GM12878 (cell line): ENCODE data around the gene ISY1. TPM values are rescaled to one million over a fixed set of nuclear protein-coding genes. Genes with fewer than 3 reads are reported as not detected.

Experiments
- CHD1 ChIP-seq: IDR thresholded peaks from 2 replicates; pipeline ENCODE4 v1.6.1; 2012; ENCODE audit warnings: low read depth, low read length, improper control_type of control experiment
- CHD2 ChIP-seq: IDR thresholded peaks from 2 replicates; pipeline ENCODE4 v1.6.1; 2011; ENCODE audit warnings: low read depth, low read length, improper control_type of control experiment, borderline replicate concordance
- DPF2 ChIP-seq: fragments of 450-650 bp; IDR thresholded peaks from 2 replicates; pipeline ENCODE4 v1.6.1; 2017; ENCODE audit warnings: mild to moderate bottlenecking
- ETV6 ChIP-seq, 2 experiments: fragments of 450-650 bp in 1 of 2; IDR thresholded peaks in 1 of 2; conservative IDR thresholded peaks in 1 of 2; 2 replicates each; pipeline ENCODE4 v1.6.1; 2014; ENCODE audit warnings: antibody characterized with exemption in 1 of 2, borderline replicate concordance in 1 of 2, low read depth in 1 of 2, mild to moderate bottlenecking in 1 of 2, moderate library complexity in 1 of 2
- FOXK2 ChIP-seq: fragments of 450-650 bp; IDR thresholded peaks from 2 replicates; pipeline ENCODE4 v1.6.1; 2017; ENCODE audit warnings: mild to moderate bottlenecking, moderate library complexity
- IKZF2 ChIP-seq, 2 experiments: fragments of 450-650 bp; IDR thresholded peaks; 2 replicates each; pipeline ENCODE4 v1.6.1; 2017; ENCODE audit warnings: mild to moderate bottlenecking in 2 of 2, moderate library complexity in 2 of 2
- MTA3 ChIP-seq: IDR thresholded peaks from 2 replicates; pipeline ENCODE4 v1.6.1; 2012; ENCODE audit warnings: low read length, inconsistent platforms, borderline replicate concordance
- NBN ChIP-seq: fragments of 450-650 bp; IDR thresholded peaks from 2 replicates; pipeline ENCODE4 v1.6.1; 2016
- SKIL ChIP-seq: fragments of 450-650 bp; IDR thresholded peaks from 2 replicates; pipeline ENCODE4 v1.6.1; 2017; ENCODE audit warnings: mild to moderate bottlenecking, low read depth, inconsistent platforms; ENCODE audit not compliant: poor library complexity, severe bottlenecking
- SREBF1 ChIP-seq: IDR thresholded peaks from 2 replicates; pipeline ENCODE4 v1.6.1; 2012; ENCODE audit warnings: mild to moderate bottlenecking, low read length
- TARDBP ChIP-seq: IDR thresholded peaks from 2 replicates; pipeline ENCODE4 v1.6.1; 2016; ENCODE audit warnings: borderline replicate concordance
- USF2 ChIP-seq: IDR thresholded peaks from 2 replicates; pipeline ENCODE4 v1.6.1; 2011; ENCODE audit warnings: low read depth, low read length, improper control_type of control experiment, borderline replicate concordance
- polyA plus RNA-seq, 11 experiments: library from polyadenylated mRNA; depleted of rRNA in 4 of 11; unstranded in 6 of 11; stranded (reverse) in 5 of 11; fragments of >200 nt; fragmentation: Nextera tagmentation in 4 of 11; fragmentation: Illumina TruSeq in 1 of 11; extraction: Ambion mirVana in 4 of 11; extraction: Trizol in 1 of 11; gene quantifications; 1 replicate in 1 of 11; 2 replicates in 10 of 11; pipeline versions ENCODE4 v1.2.1 to v1.2.3, GENCODE V29; 2011 to 2016; ENCODE audit warnings: inconsistent platforms in 2 of 11, missing spikeins in 2 of 11, low read depth in 1 of 11
- total RNA-seq, 4 experiments: library from RNA; depleted of rRNA in 3 of 4; stranded (reverse); fragments of >200 nt in 3 of 4; fragmentation: Illumina TruSeq in 1 of 4; extraction: Trizol in 1 of 4; gene quantifications; 2 replicates each; pipeline versions ENCODE4 v1.2.1 to v1.2.3, GENCODE V29; 2013 to 2021
- TF ChIP-seq, protein P1 (sequence below): fragments of 450-650 bp; IDR thresholded peaks from 2 replicates; pipeline ENCODE4 v1.6.1; 2017; ENCODE audit warnings: borderline replicate concordance
- TF ChIP-seq, protein P2 (sequence below): fragments of 450-650 bp; IDR thresholded peaks from 2 replicates; pipeline ENCODE4 v1.6.1; 2017; ENCODE audit warnings: mild to moderate bottlenecking, moderate library complexity
- TF ChIP-seq, protein P3 (sequence below): fragments of 450-650 bp; formaldehyde crosslinking; IDR thresholded peaks from 2 replicates; pipeline ENCODE4 v1.4.0; 2020; ENCODE audit warnings: mild to moderate bottlenecking, moderate library complexity

The ISY1 gene
- total and polyA plus RNA-seq, 10 of the 15 experiments (the other 5 are each of a cell fraction or from before 2014, with no cell fraction given): 28.3 to 72.2 (median 44.7) TPM

DNA sequence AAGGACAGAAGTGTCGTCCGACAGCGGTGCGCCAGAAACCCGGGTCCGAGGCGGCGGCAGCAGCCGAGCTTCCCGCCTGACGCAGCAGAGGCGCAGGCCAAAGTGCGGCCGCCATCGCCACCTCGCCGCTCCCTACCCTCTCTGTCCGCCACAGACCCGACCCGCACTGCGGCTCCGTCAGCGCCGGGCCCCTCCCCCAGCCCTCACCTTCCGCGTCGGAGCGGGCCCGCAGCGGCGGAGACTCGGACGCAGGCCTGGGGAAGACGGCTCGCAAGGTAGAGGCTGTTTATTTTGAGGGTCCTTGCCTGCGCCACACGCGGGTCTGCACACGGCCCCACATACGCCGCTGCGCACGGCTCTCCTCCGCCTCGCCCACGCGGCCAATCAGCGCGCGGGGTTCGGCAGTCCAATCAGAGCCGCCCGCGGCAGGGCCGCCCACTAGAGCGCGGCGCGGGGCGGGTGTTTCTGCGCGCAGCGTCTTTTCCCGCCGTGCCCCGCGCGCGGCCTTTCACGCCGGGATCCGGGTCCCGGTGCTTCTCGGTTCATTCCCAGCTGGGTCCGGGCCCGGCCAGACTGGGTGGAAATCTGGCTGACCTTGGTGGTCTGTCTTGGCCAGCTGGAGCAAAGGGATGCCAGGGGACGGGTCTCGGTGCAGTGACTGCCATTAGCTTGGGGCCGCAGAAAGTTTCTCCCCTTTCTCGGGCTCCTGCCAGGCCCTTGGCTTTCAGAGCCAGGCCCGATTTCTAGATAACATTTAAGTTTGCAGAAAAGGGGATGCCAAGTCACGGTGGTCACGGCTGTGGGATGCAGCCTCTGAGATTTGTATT lies 22.9 kb upstream of the ISY1 start, which contains the start of gene CNBP (continued):
- 0 out of 4 replicates have a peak, but pooled peaks of 1 of the 2 experiments have one; percentile 35 for TF ChIP-seq ETV6 (conservative IDR thresholded peaks at IDR 0.05 in 1 of 2, IDR thresholded peaks at IDR 0.05 in 1 of 2; ENCODE audit: borderline replicate concordance in 1 of 2, low read depth in 1 of 2)
- no peak for TF ChIP-seq SREBF1
- no peak for TF ChIP-seq NBN
- peak; percentile 67 for TF ChIP-seq CHD2
- TF ChIP-seq IKZF2 (IDR thresholded peaks at IDR 0.05): peak; percentile 43 to 59; a peak in 3 of 4 replicates
- TF ChIP-seq, protein P1, sequence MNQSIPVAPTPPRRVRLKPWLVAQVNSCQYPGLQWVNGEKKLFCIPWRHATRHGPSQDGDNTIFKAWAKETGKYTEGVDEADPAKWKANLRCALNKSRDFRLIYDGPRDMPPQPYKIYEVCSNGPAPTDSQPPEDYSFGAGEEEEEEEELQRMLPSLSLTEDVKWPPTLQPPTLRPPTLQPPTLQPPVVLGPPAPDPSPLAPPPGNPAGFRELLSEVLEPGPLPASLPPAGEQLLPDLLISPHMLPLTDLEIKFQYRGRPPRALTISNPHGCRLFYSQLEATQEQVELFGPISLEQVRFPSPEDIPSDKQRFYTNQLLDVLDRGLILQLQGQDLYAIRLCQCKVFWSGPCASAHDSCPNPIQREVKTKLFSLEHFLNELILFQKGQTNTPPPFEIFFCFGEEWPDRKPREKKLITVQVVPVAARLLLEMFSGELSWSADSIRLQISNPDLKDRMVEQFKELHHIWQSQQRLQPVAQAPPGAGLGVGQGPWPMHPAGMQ: no peak
- no peak; the same call in 1 of the 2 replicates for TF ChIP-seq FOXK2
- no peak; the same call in 1 of the 2 replicates for TF ChIP-seq USF2
- TF ChIP-seq DPF2: no peak; the same call in none of the 2 replicates
- no peak for TF ChIP-seq SKIL
- TF ChIP-seq, protein P2, sequence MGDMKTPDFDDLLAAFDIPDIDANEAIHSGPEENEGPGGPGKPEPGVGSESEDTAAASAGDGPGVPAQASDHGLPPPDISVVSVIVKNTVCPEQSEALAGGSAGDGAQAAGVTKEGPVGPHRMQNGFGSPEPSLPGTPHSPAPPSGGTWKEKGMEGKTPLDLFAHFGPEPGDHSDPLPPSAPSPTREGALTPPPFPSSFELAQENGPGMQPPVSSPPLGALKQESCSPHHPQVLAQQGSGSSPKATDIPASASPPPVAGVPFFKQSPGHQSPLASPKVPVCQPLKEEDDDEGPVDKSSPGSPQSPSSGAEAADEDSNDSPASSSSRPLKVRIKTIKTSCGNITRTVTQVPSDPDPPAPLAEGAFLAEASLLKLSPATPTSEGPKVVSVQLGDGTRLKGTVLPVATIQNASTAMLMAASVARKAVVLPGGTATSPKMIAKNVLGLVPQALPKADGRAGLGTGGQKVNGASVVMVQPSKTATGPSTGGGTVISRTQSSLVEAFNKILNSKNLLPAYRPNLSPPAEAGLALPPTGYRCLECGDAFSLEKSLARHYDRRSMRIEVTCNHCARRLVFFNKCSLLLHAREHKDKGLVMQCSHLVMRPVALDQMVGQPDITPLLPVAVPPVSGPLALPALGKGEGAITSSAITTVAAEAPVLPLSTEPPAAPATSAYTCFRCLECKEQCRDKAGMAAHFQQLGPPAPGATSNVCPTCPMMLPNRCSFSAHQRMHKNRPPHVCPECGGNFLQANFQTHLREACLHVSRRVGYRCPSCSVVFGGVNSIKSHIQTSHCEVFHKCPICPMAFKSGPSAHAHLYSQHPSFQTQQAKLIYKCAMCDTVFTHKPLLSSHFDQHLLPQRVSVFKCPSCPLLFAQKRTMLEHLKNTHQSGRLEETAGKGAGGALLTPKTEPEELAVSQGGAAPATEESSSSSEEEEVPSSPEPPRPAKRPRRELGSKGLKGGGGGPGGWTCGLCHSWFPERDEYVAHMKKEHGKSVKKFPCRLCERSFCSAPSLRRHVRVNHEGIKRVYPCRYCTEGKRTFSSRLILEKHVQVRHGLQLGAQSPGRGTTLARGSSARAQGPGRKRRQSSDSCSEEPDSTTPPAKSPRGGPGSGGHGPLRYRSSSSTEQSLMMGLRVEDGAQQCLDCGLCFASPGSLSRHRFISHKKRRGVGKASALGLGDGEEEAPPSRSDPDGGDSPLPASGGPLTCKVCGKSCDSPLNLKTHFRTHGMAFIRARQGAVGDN: peak; percentile 85
- TF ChIP-seq, protein P3, sequence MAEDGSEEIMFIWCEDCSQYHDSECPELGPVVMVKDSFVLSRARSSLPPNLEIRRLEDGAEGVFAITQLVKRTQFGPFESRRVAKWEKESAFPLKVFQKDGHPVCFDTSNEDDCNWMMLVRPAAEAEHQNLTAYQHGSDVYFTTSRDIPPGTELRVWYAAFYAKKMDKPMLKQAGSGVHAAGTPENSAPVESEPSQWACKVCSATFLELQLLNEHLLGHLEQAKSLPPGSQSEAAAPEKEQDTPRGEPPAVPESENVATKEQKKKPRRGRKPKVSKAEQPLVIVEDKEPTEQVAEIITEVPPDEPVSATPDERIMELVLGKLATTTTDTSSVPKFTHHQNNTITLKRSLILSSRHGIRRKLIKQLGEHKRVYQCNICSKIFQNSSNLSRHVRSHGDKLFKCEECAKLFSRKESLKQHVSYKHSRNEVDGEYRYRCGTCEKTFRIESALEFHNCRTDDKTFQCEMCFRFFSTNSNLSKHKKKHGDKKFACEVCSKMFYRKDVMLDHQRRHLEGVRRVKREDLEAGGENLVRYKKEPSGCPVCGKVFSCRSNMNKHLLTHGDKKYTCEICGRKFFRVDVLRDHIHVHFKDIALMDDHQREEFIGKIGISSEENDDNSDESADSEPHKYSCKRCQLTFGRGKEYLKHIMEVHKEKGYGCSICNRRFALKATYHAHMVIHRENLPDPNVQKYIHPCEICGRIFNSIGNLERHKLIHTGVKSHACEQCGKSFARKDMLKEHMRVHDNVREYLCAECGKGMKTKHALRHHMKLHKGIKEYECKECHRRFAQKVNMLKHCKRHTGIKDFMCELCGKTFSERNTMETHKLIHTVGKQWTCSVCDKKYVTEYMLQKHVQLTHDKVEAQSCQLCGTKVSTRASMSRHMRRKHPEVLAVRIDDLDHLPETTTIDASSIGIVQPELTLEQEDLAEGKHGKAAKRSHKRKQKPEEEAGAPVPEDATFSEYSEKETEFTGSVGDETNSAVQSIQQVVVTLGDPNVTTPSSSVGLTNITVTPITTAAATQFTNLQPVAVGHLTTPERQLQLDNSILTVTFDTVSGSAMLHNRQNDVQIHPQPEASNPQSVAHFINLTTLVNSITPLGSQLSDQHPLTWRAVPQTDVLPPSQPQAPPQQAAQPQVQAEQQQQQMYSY (CRISPR knock-in tag): no peak
- TF ChIP-seq MTA3: no peak
- TF ChIP-seq CHD1: peak; percentile 65
- TF ChIP-seq TARDBP: no peak
